Effector memory CD8-positive, alpha-beta T cell (primary cell): ENCODE data around the gene PPP1R16B.
A peak's percentile ranks its signal among the peaks of the same experiment; 100 is the strongest.

Source experiments
- ATAC-seq: fragments of 150-1000 bp; cut with Tn5 transposase; replicated peaks from 2 replicates; pipeline ENCODE4 v1.10.0; 2021; ENCODE audit warnings: mild to moderate bottlenecking, moderate library complexity
- DNase-seq, 3 experiments: peaks; one replicate each; pipeline ENCODE4 v3.0.0; 2021
- H3K27ac Mint-ChIP-seq, 2 donors: one replicate each; pipeline ENCODE4 v1.8.0; 2022; ENCODE audit warnings: mild to moderate bottlenecking in 2 of 2, mixed read lengths in 2 of 2, moderate library complexity in 2 of 2
- H3K27me3 Mint-ChIP-seq, 2 donors: one replicate each; pipeline ENCODE4 v1.8.0; 2022; ENCODE audit warnings: mixed read lengths in 2 of 2
- H3K36me3 Mint-ChIP-seq: one replicate; pipeline ENCODE4 v1.8.0; 2022; ENCODE audit warnings: mild to moderate bottlenecking, moderate library complexity, mixed read lengths; ENCODE audit not compliant: insufficient read depth
- H3K4me1 Mint-ChIP-seq, 2 donors: one replicate each; pipeline ENCODE4 v1.8.0; 2022; ENCODE audit warnings: low read depth in 2 of 2, mixed read lengths in 2 of 2
- H3K4me3 Mint-ChIP-seq, 2 donors: one replicate each; pipeline ENCODE4 v1.8.0; 2022; ENCODE audit warnings: mild to moderate bottlenecking in 2 of 2, mixed read lengths in 2 of 2, moderate library complexity in 2 of 2
- H3K9me3 Mint-ChIP-seq, 2 donors: one replicate each; pipeline ENCODE4 v1.8.0; 2022; ENCODE audit warnings: mixed read lengths in 2 of 2

PPP1R16B gene

DNA sequence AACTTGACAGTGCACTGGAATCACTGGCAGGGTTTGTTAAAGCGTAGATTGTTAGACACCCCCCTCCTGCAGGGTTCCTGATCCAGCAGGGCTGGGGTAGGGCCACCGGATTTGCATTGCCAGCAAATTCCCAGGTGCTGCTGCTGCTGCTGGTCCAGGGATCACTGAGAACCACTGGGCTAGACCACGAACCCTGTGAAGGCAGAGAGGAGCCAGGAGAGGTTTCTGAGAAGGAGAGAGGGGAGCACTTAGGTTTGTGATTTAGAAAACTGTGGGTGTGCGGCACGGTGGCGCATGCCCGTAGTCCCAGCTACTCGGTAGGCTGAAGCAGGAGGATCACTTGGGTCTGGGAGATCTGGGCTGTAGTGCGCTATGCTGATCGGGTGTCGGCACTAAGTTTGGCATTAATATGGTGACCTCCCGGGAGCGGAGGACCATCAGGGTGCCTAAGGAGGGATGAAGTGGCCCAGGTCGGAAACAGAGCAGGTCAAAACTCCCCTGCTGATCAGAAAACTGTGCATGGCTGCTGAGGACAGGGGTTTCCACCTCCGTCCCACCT lies 67.1 kb downstream of the PPP1R16B start:
- H3K9me3 Mint-ChIP-seq, result no peaks in the 10 kb centered on the region
- peak overlapping the region; percentile 88 to 93 for H3K4me3 Mint-ChIP-seq

DNA sequence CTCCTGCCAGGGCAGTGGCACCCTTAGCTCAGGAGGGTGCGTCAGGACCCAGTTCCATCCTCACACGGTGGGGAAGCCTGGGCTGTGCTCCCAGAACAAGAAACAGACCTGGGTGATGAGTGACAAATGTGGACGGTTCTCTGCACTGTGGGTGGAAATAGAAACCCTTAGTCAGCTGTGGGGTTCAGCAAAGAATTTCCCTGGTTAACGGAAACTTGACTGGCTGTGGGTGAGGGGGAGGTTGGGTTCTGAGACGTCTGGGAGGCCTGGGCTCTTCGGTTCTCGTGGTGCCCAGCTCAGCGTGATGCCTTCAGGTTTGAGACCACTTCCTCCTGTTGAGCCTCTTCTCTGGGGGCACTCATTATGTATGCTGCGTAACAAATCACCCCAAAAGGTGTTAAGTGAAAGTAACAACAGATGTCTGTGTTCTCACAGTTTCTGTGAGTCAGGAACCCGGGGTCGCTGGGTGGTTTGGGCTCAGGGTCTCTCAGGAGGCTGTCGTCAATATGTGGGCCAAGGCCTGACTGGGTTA lies 67.6 kb downstream of the PPP1R16B start:
- Mint-ChIP-seq H3K27ac (peak overlapping the region; percentile 99 to 100), H3K27me3 (no peaks in the 10 kb centered on the region), H3K36me3 (peaks cover 61% of the 10 kb centered on the region), H3K4me1 (peaks cover 64 to 88% of the 10 kb centered on the region in 2 donors), H3K4me3 (peak overlapping the region; percentile 88 to 93), H3K9me3 (no peaks in the 10 kb centered on the region)
- DNase-seq, result peak; percentile 80 to 81 (median 81)
- ATAC-seq, result peak; percentile 67

More for the DNA sequence above, 67.1 kb downstream of the PPP1R16B start:
- DNase-seq (no peak), ATAC-seq (no peak)
- Mint-ChIP-seq H3K4me1 (peaks cover 59 to 85% of the 10 kb centered on the region in 2 donors), H3K27me3 (no peaks in the 10 kb centered on the region), H3K27ac (peak overlapping the region; percentile 99 to 100), H3K36me3 (peaks cover 61% of the 10 kb centered on the region)

- H3K4me1 Mint-ChIP-seq, result peaks cover 72 to 90% of the 10 kb centered on the region in 2 donors
- H3K27ac Mint-ChIP-seq, result peak overlapping the region; percentile 99 to 100
- H3K9me3 Mint-ChIP-seq, result no peaks in the 10 kb centered on the region
- ATAC-seq, result peak; percentile 37
- no peaks in the 10 kb centered on the region for H3K27me3 Mint-ChIP-seq
- peak overlapping the region; percentile 88 to 93 for H3K4me3 Mint-ChIP-seq
- peaks cover 63% of the 10 kb centered on the region for H3K36me3 Mint-ChIP-seq
- peak; percentile 42 to 64 (median 47) for DNase-seq
Measured at GRCh38 chr20:38874460-38875174, 69.1 kb downstream of the PPP1R16B start.

DNA sequence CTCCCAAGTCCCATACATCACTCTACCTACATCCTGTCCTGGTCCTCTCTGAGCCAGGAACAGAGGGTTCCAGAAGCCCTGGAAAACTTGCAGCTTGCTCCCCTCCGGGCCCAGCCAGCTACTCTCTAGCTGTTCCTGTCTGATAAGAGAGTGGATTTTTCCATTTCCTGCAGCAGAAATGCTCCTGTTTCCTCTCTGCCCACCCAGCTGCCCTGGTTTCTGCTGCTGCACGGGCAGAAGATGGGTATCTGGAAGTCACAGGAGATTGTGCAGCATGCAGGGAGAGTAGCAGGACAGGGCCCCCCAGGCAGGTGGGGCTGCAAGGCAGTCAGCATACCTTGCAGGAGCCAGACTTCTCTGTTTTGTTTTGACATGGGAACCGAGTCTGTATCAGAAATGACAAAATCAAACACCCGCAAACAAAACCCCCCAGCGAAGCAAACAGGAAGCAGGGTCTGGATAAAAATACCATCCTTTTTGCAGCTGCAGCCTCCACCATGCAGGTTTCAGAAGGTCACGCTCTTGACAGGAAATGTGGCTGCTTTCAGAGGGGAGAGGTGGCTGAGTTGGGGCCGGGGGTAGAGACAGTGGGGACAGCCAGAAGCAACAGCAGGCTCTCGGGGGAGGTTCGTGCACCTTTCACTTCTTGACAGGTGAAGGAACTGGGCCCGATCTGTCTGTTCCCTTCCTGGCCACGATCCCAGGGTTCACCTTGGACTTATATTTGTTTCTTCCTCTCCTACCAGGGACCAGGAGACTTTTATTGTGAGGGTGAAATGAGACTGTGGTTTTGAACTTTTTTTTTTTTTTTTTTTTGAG lies 69.9 kb downstream of the PPP1R16B start:
- ATAC-seq, result peak; percentile 62
- peak; percentile 78 to 82 (median 82) for DNase-seq
- Mint-ChIP-seq H3K9me3 (no peaks in the 10 kb centered on the region), H3K27ac (peak overlapping the region; percentile 99 to 100), H3K4me3 (peak overlapping the region; percentile 88 to 93), H3K27me3 (no peaks in the 10 kb centered on the region), H3K36me3 (peaks cover 56% of the 10 kb centered on the region), H3K4me1 (peaks cover 71 to 91% of the 10 kb centered on the region in 2 donors)

GRCh38 chr20:38877483-38877882 lies 72.0 kb downstream of the PPP1R16B start:
- Mint-ChIP-seq H3K4me3 (peak overlapping the region; percentile 36 to 93), H3K27ac (peak overlapping the region; percentile 8 to 100)

GRCh38 chr20:38878866-38879265 lies 73.4 kb downstream of the PPP1R16B start:
- H3K4me1 Mint-ChIP-seq, result peaks cover 67 to 92% of the 10 kb centered on the region in 2 donors
- H3K27ac Mint-ChIP-seq, result peak overlapping the region; percentile 8 to 100
- peaks cover 53% of the 10 kb centered on the region for H3K36me3 Mint-ChIP-seq
- no peaks in the 10 kb centered on the region for H3K27me3 Mint-ChIP-seq
- no peak for ATAC-seq
- no peak for DNase-seq
- no peaks in the 10 kb centered on the region for H3K9me3 Mint-ChIP-seq
- H3K4me3 Mint-ChIP-seq, result peak overlapping the region in 1 of 2 donors; percentile 36

More at GRCh38 chr20:38877483-38877882, 72.0 kb downstream of the PPP1R16B start:
- ATAC-seq (no peak), DNase-seq (no peak)
- Mint-ChIP-seq H3K4me1 (peaks cover 68 to 91% of the 10 kb centered on the region in 2 donors), H3K27me3 (no peaks in the 10 kb centered on the region), H3K9me3 (no peaks in the 10 kb centered on the region), H3K36me3 (peaks cover 56% of the 10 kb centered on the region)

DNA sequence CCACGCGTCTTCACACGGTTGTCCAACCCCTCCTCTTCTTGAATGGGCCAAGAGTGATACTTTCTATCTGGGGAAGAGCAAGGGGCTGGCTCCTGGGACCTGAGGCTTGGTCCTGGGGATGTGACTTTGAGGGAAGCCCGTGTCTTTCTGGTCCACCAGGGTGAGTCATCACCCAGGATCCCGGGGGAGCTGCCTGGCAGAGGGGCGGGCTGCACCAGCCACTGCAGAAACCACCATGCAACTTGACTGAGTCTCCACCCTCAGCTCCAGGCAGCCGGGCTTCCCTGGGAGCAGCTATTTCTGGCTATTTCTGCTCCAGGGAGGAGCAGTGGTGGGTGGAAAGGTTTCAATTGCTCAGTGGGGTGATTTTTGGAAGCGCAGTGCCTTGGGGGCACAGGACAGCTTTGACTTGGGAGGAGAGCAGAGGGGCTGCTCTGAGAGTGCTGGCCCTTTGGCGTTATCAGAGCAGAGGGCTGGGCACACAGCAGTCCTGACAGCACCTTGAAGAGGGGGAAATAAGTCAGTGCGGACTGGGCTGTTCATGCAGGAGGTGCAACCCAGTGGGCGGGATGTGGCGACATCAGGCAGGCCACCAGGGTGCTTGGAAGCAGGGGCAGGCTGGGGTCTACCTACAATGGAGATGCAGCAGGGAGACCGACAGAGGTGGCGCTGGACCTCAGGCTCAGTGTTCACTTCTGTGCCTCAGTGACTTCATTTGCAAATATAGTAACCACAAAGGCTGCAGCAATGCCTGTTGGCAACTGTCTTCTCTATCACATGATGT lies 75.6 kb downstream of the PPP1R16B start:
- H3K36me3 Mint-ChIP-seq, result peaks cover 32% of the 10 kb centered on the region
- peaks cover 51 to 77% of the 10 kb centered on the region in 2 donors for H3K4me1 Mint-ChIP-seq
- peak overlapping the region; percentile 87 to 90 for H3K27ac Mint-ChIP-seq
- no peak for DNase-seq
- no peak for ATAC-seq
- H3K27me3 Mint-ChIP-seq, result no peaks in the 10 kb centered on the region
- H3K9me3 Mint-ChIP-seq, result no peaks in the 10 kb centered on the region
- H3K4me3 Mint-ChIP-seq, result peak overlapping the region; percentile 2 to 54

DNA sequence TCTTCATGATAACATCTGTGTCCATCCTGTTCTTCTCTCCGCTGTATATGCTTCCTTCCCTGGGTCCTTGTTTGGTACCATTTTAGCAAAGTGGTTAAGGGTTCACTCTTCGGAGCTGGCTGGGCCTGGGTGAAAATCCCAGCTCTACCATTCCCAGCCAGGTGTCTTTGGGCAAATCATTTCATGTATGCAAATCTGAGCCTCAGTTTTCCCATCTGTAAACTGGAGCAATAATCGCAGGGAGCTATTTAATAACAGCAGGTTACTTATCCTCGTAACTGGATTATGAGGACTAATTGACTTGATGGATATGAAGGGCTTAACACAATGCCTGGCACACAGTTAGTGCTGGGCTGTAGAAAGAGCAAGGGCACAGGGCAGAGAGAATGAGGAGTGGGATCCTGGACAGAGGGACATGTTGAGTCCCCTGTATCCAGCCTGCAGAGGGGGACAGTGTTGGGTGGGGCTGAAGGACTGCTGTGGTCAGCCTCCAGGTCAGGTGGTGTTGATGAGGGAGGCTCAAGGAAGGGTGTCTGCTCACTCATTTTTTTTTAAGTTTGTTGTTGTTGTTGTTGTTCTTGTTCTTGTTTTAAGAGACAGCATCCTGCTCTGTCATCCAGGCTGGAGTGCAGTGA lies 76.4 kb downstream of the PPP1R16B start:
- Mint-ChIP-seq H3K36me3 (peaks cover 30% of the 10 kb centered on the region), H3K27ac (peak overlapping the region; percentile 87 to 95), H3K4me3 (peak overlapping the region; percentile 37 to 56), H3K9me3 (no peaks in the 10 kb centered on the region), H3K27me3 (no peaks in the 10 kb centered on the region), H3K4me1 (peaks cover 54 to 74% of the 10 kb centered on the region in 2 donors)
- ATAC-seq (no peak), DNase-seq (no peak)

DNA sequence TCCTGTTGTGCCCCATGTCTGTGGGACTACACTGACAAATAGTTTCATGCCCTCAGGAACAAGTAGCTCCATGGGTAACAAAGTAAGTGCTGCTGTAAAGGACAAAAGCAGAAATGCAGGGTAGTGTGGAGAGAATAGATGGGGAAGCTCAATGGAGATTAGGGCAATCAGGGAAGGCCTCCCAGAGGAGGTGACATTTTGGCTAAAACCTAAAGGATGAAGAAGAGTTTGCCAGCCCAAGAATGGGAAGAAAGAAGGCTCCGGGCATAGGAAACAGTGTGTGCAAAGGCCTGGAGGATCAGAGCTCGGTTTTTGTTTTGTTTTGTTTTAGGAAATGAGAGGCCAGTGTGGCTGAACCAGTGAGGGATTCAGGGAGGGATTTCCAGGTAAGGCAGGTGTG lies 77.1 kb downstream of the PPP1R16B start:
- no peaks in the 10 kb centered on the region for H3K9me3 Mint-ChIP-seq
- H3K27me3 Mint-ChIP-seq, result no peaks in the 10 kb centered on the region
- peak overlapping the region; percentile 45 to 56 for H3K4me3 Mint-ChIP-seq
- H3K4me1 Mint-ChIP-seq, result peaks cover 55 to 72% of the 10 kb centered on the region in 2 donors
- ATAC-seq (no peak), DNase-seq (no peak)
- H3K27ac Mint-ChIP-seq, result peak overlapping the region; percentile 87 to 95
- H3K36me3 Mint-ChIP-seq, result peaks cover 30% of the 10 kb centered on the region

DNA sequence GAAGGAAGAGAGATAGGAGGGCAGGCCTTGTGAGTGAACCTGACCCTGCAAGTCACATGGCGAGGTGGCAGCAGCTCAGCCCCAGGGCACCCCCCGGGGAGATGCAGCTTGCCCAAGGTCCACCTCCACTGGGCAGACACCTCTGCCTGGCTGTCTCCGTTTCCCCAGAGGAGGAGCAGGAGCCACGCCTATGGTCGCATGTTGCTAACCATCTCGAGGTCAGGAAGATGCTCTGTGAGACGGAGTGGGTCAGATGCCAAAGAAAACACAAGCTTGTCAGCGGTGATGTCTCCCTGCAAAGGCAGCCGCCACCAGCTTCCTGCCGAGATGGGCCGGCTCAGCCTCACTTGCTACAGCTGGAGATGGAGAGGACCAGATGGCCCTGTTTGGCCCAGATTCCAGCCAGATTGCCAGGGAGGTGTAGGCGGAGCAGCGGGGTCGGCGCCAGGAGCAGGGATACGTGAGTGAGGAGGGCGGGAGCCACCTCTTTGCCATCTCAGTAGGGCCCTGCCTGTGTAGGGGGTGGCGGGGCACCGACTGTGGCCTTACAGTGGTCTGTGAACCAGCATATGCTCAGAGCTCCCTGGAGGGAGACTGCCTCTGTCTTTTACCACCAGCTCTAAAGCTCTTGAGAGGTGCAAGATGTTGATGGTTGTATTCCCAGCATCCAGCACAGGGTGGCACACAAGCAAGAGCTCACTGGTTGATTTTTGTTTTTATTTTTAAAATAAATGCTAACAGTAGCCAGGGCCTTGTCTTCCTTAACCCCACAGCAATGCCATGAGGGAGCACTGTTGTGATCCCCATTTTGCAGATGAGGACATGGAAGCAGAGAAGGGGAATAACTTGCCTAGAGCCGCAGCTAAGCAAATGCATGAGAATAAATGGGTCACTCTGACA lies 77.8 kb downstream of the PPP1R16B start:
- H3K36me3 Mint-ChIP-seq, result peaks cover 30% of the 10 kb centered on the region
- H3K4me1 Mint-ChIP-seq, result peaks cover 50 to 67% of the 10 kb centered on the region in 2 donors
- DNase-seq (no peak), ATAC-seq (peak; percentile 75)
- H3K27me3 Mint-ChIP-seq, result no peaks in the 10 kb centered on the region
- H3K27ac Mint-ChIP-seq, result peak overlapping the region; percentile 87 to 95
- no peaks in the 10 kb centered on the region for H3K9me3 Mint-ChIP-seq
- peak overlapping the region; percentile 45 to 56 for H3K4me3 Mint-ChIP-seq

GRCh38 chr20:38883981-38884733 lies 78.7 kb downstream of the PPP1R16B start:
- no peak for ATAC-seq
- H3K36me3 Mint-ChIP-seq, result peaks cover 22% of the 10 kb centered on the region

More at GRCh38 chr20:38883981-38884733, 78.7 kb downstream of the PPP1R16B start:
- DNase-seq, result no peak
- Mint-ChIP-seq H3K4me3 (peak overlapping the region; percentile 45 to 56), H3K9me3 (no peaks in the 10 kb centered on the region), H3K27ac (peak overlapping the region; percentile 87 to 95), H3K27me3 (no peaks in the 10 kb centered on the region), H3K4me1 (peaks cover 46 to 64% of the 10 kb centered on the region in 2 donors)
